DOHH2 (cell line): ENCODE measurements around the gene FLACC1.

Source experiments
- H3F3A ChIP-seq: fragments of 200-600 bp; sonication (generic), shearing (Covaris generic); 2 replicates; pipeline ENCODE4 v1.6.0; 2016; ENCODE audit warnings: antibody characterized with exemption, mild to moderate bottlenecking; ENCODE audit not compliant: control insufficient read depth, insufficient read depth
- H3K27ac ChIP-seq: fragments of 200-600 bp; sonication (generic); 2 replicates; pipeline ENCODE4 v1.5.1; 2014; ENCODE audit warnings: low read depth, mild to moderate bottlenecking, low read length, moderate library complexity
- H3K27me3 ChIP-seq: fragments of 200-600 bp; sonication (generic); 2 replicates; pipeline ENCODE4 v1.6.1; 2014; ENCODE audit warnings: mild to moderate bottlenecking, low read length, mixed read lengths; ENCODE audit not compliant: control insufficient read depth
- H3K36me3 ChIP-seq: fragments of 200-600 bp; sonication (generic); 2 replicates; pipeline ENCODE4 v1.6.1; 2014; ENCODE audit warnings: mild to moderate bottlenecking, low read length, moderate library complexity, mixed read lengths; ENCODE audit not compliant: control insufficient read depth
- H3K4me1 ChIP-seq: fragments of 200-600 bp; sonication (generic); 2 replicates; pipeline ENCODE4 v1.6.1; 2014; ENCODE audit warnings: mild to moderate bottlenecking, low read length, mixed read lengths; ENCODE audit not compliant: control insufficient read depth
- H3K4me2 ChIP-seq: fragments of 200-600 bp; sonication (generic); 2 replicates; pipeline ENCODE4 v1.6.0; 2014; ENCODE audit warnings: mild to moderate bottlenecking, low read length, moderate library complexity
- H3K4me3 ChIP-seq: fragments of 200-600 bp; sonication (generic); 2 replicates; pipeline ENCODE4 v1.5.1; 2014; ENCODE audit warnings: mild to moderate bottlenecking, low read length, mixed read lengths
- H3K79me2 ChIP-seq: fragments of 200-600 bp; sonication (generic); 2 replicates; pipeline ENCODE4 v1.6.1; 2014; ENCODE audit warnings: mild to moderate bottlenecking, low read length, mixed read lengths; ENCODE audit not compliant: control insufficient read depth
- H3K9me2 ChIP-seq: fragments of 200-600 bp; sonication (generic); replicated peaks from 2 replicates; pipeline ENCODE4 v1.6.1; 2014; ENCODE audit warnings: mild to moderate bottlenecking, low read length, mixed read lengths; ENCODE audit not compliant: control insufficient read depth
- H3K9me3 ChIP-seq: fragments of 200-600 bp; sonication (generic); 2 replicates; pipeline ENCODE4 v1.6.1; 2014; ENCODE audit warnings: antibody characterized with exemption, low read length, mixed read lengths; ENCODE audit not compliant: control insufficient read depth, insufficient read depth
- H4K20me1 ChIP-seq: fragments of 200-600 bp; sonication (generic); 2 replicates; pipeline ENCODE4 v1.6.0; 2014; ENCODE audit warnings: low read depth, mild to moderate bottlenecking, antibody characterized with exemption, low read length, moderate library complexity; ENCODE audit not compliant: control insufficient read depth, insufficient read depth
- CTCF ChIP-seq: fragments of 200-600 bp; sonication (generic); IDR thresholded peaks from one replicate; pipeline ENCODE4 v1.5.1; 2014; ENCODE audit warnings: antibody characterized with exemption, mild to moderate bottlenecking, low read depth, low read length; ENCODE audit not compliant: poor library complexity, severe bottlenecking
- EZH2phosphoT487 ChIP-seq: fragments of 200-600 bp; sonication (generic); IDR thresholded peaks from 2 replicates; pipeline ENCODE4 v1.6.1; 2017; ENCODE audit warnings: borderline replicate concordance, mild to moderate bottlenecking, antibody characterized with exemption, low read length, moderate library complexity, mixed read lengths

FLACC1 gene

DNA sequence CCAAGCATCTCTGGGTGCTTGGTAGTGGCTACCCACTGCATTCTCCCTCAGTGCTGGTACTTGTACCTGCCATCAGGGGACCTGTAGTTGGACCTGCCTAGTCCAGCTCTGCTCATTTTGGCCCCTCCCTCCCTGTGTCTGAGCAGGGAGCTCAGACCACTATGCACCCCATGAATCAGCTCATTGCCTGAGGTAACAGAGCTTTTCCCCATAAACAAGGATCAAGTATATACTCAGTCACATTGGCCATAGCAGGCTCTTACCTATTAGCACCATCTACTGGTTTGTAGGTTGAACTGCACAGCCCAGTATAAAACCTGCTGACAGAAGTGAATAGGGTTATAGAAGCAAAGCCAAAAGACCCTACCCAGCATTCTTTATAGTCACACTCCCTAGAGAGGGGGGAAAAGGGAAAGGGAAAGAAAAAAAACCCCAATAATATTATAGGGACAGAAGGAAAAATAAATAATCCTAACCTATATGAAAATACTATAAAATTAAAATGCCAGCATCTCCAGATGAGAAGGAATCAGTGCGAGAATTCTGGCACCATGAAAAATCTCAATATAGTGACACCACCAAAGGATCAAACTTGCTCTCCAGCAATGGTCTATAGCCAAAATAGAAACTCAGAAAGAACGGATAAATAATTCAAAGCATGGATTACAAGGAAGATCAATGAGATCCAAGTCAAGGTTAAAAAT lies 6.9 kb upstream of the FLACC1 start:
- peaks cover 11% of the 10 kb centered on the region; the same call in 1 of the 2 replicates for H3K9me3 ChIP-seq
- no peaks in the 10 kb centered on the region for H3K4me1 ChIP-seq
- H4K20me1 ChIP-seq, result no peaks in the 10 kb centered on the region
- H3K27me3 ChIP-seq, result no peaks in the 10 kb centered on the region
- H3K4me2 ChIP-seq, result no peak overlapping the region
- H3K27ac ChIP-seq, result no peak overlapping the region
- H3F3A ChIP-seq, result no peaks in the 10 kb centered on the region
- no peak overlapping the region for H3K4me3 ChIP-seq
- no peaks in the 10 kb centered on the region for H3K79me2 ChIP-seq
- TF ChIP-seq EZH2phosphoT487 (no peak), CTCF (peak; percentile 89)
- H3K36me3 ChIP-seq, result no peaks in the 10 kb centered on the region
- H3K9me2 ChIP-seq, result no peaks in the 10 kb centered on the region

- Histone ChIP-seq H3F3A (no peaks in the 10 kb centered on the region), H3K4me1 (no peaks in the 10 kb centered on the region), H4K20me1 (no peaks in the 10 kb centered on the region), H3K27ac (no peak overlapping the region), H3K4me2 (no peak overlapping the region), H3K27me3 (no peaks in the 10 kb centered on the region), H3K9me3 (peaks cover 6% of the 10 kb centered on the region; the same call in 1 of the 2 replicates), H3K4me3 (no peak overlapping the region), H3K79me2 (no peaks in the 10 kb centered on the region), H3K36me3 (no peaks in the 10 kb centered on the region), H3K9me2 (no peaks in the 10 kb centered on the region)
- TF ChIP-seq EZH2phosphoT487, result no peak
- no peak for TF ChIP-seq CTCF
These were observed 5.3 kb upstream of the FLACC1 start for GRCh38 chr2:201362396-201362795.

DNA sequence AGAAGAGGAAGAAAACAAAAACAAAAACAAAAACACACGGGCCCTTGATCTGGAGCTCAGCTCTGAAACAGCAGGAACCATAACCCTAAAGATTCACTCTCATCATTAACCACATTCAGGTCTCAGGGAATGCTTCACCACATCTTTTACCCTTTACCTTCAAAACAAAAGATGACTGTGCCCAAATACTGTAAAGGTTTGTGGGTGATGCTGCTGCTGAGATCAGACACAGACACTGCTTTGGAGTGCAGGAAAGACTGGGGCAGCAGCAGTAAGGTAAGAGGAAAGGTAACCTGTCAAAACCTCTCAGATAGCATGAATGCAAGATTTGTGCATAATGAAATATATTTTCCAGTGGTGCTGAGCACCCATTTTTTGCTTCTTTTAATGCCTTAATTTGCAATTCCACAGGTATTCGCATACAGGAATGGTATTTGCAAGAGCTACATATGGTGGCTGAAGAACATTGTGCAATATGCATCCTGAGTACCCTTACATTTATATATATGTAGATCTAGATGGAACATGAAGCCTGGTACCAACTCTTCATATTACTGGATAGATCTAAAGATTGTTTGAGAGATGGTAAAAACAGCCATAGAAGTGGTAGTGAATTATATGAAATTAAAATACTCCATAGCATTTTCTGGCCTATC lies 4.1 kb upstream of the FLACC1 start:
- no peaks in the 10 kb centered on the region for H4K20me1 ChIP-seq
- H3K9me3 ChIP-seq, result peaks cover 6% of the 10 kb centered on the region; the same call in 1 of the 2 replicates
- TF ChIP-seq EZH2phosphoT487, result no peak
- TF ChIP-seq CTCF, result no peak
- no peak overlapping the region for H3K4me2 ChIP-seq
- no peaks in the 10 kb centered on the region for H3K9me2 ChIP-seq
- H3K27me3 ChIP-seq, result no peaks in the 10 kb centered on the region
- H3F3A ChIP-seq, result no peaks in the 10 kb centered on the region
- H3K4me1 ChIP-seq, result no peaks in the 10 kb centered on the region
- H3K4me3 ChIP-seq, result no peak overlapping the region
- H3K36me3 ChIP-seq, result no peaks in the 10 kb centered on the region
- no peak overlapping the region for H3K27ac ChIP-seq
- no peaks in the 10 kb centered on the region for H3K79me2 ChIP-seq
